Large intestine (tissue), 3 donors: ENCODE data around the gene COL23A1. TPM values are rescaled to one million over a fixed set of nuclear protein-coding genes. Genes with fewer than 3 reads are reported as not detected.
A peak's percentile ranks its signal among the peaks of the same experiment; 100 is the strongest.
"Not testable (repeated sequence)": the region's sequence is repeated elsewhere in the genome, so short reads cannot be mapped to it uniquely, and the experiment has no call there.

Experiments used
- DNase-seq, 2 donors: peaks; one replicate each; pipeline versions ENCODE4 v3.0.0 to v3.0.0-alpha.2; 2013
- H3K27ac ChIP-seq: one replicate; pipeline ENCODE4 v1.5.1; 2013; ENCODE audit warnings: low read length
- H3K27me3 ChIP-seq: 2 replicates; pipeline ENCODE4 v1.6.1; 2013; ENCODE audit warnings: low read length; ENCODE audit not compliant: control insufficient read depth, insufficient read depth
- H3K36me3 ChIP-seq: 2 replicates; pipeline ENCODE4 v1.6.1; 2013; ENCODE audit warnings: low read length; ENCODE audit not compliant: control insufficient read depth, insufficient read depth
- H3K4me1 ChIP-seq: one replicate; pipeline ENCODE4 v1.6.1; 2013; ENCODE audit warnings: low read length; ENCODE audit not compliant: control insufficient read depth, insufficient read depth
- H3K4me3 ChIP-seq: one replicate; pipeline ENCODE4 v1.5.1; 2013; ENCODE audit warnings: low read length
- H3K9me3 ChIP-seq: one replicate; pipeline ENCODE4 v1.6.1; 2013; ENCODE audit warnings: mild to moderate bottlenecking, low read depth, low read length, moderate library complexity; ENCODE audit not compliant: control insufficient read depth
- WGBS: methylation state at CpG from one replicate; pipeline ENCODE4 v1.1.5; 2013; ENCODE audit warnings: low lambda C conversion rate; ENCODE audit not compliant: insufficient coverage; 5-methylcytosine and 5-hydroxymethylcytosine counted together
- polyA plus RNA-seq: library from polyadenylated mRNA; unstranded; fragments of 120-200 nt; gene quantifications from one replicate; pipeline ENCODE4 v1.2.1, GENCODE V29; 2013

The COL23A1 gene
- polyA plus RNA-seq, 1 donor: 8.9 TPM

GRCh38 chr5:178229861-178230260 lies 360.3 kb downstream of the COL23A1 start:
- peaks cover 47% of the 10 kb centered on the region for H3K36me3 ChIP-seq
- H3K4me1 ChIP-seq: peaks cover 57% of the 10 kb centered on the region
- no peaks in the 10 kb centered on the region for H3K27me3 ChIP-seq
- peak overlapping the region; percentile 90 for H3K27ac ChIP-seq
- DNase-seq: no peak
- no CpG with 5 or more reads among the region's 10 CpGs for WGBS
- no peaks in the 10 kb centered on the region for H3K9me3 ChIP-seq
- H3K4me3 ChIP-seq: no peak overlapping the region

- H3K36me3 ChIP-seq: peaks cover 55% of the 10 kb centered on the region
- not testable (repeated sequence) for H3K27me3 ChIP-seq, DNase-seq, H3K4me3 ChIP-seq, H3K27ac ChIP-seq, H3K9me3 ChIP-seq
- H3K4me1 ChIP-seq: peaks cover 56% of the 10 kb centered on the region
- no CpG with 5 or more reads among the region's 13 CpGs for WGBS
Observed at GRCh38 chr5:178229111-178229510, 361.1 kb downstream of the COL23A1 start.

DNA sequence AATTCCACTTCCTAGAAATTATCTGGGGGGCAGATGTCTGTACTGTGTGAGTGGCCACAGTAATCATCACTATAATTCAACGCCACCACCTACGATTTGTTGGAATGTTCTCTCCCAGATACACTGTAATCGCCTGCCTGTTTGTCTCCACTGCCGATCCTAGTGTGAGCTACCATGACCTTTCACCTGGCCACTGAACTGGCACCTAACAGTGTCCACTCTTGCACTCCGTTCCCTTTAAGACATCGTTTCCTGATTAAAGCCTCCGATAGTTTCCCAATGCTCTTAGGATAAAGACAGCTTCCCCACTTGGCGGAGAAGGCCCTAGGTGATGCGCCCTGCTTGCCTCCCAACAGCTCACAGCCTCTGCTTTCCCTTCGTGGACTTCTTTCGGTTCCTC lies 361.6 kb downstream of the COL23A1 start:
- Histone ChIP-seq H3K4me3 (no peak overlapping the region), H3K36me3 (peaks cover 60% of the 10 kb centered on the region), H3K27me3 (no peaks in the 10 kb centered on the region), H3K9me3 (no peaks in the 10 kb centered on the region), H3K27ac (peak overlapping the region; percentile 91), H3K4me1 (peaks cover 61% of the 10 kb centered on the region)
- no peak for DNase-seq
- WGBS: no CpG with 5 or more reads among the region's 11 CpGs

- Histone ChIP-seq H3K4me3 (no peak overlapping the region), H3K27ac (peak overlapping the region; percentile 91), H3K9me3 (no peaks in the 10 kb centered on the region), H3K27me3 (no peaks in the 10 kb centered on the region), H3K4me1 (peaks cover 63% of the 10 kb centered on the region), H3K36me3 (peaks cover 63% of the 10 kb centered on the region)
- peak in 1 of 2 donors; percentile 30 for DNase-seq
- 100% methylated on average over 1 of the region's 3 CpGs for WGBS
Observed at GRCh38 chr5:178227929-178228328, 362.3 kb downstream of the COL23A1 start.

DNA sequence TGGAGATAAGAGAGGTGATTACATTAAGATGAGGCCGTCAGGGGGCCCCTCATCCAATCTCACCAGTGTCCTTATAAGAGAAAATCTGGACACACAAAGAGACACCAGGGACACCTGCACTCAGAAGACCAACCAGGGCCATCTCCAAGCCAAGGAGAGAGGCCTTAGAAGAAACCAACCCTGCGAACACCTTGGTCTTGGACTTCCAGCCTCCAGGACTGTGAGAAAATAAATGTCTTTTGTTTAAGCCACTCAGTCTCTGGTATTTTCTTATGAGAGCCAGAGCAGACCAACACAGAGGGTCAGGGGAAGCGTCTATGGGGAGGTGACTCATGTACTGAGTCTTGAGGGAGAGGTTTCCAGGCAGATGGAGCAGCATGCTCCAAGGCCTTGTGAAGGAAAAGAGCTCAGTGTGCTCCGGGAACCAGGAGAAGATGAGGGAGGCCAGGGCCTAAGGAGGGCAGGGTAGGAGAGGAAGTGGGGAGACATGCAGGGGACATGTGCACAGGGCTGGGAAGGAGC lies 363.0 kb downstream of the COL23A1 start:
- Histone ChIP-seq H3K4me1 (peaks cover 67% of the 10 kb centered on the region), H3K27ac (peak overlapping the region; percentile 91), H3K4me3 (no peak overlapping the region), H3K27me3 (no peaks in the 10 kb centered on the region), H3K36me3 (peaks cover 66% of the 10 kb centered on the region), H3K9me3 (no peaks in the 10 kb centered on the region)
- peak in 1 of 2 donors; percentile 33 for DNase-seq
- WGBS: no CpG with 5 or more reads among the region's 4 CpGs

DNA sequence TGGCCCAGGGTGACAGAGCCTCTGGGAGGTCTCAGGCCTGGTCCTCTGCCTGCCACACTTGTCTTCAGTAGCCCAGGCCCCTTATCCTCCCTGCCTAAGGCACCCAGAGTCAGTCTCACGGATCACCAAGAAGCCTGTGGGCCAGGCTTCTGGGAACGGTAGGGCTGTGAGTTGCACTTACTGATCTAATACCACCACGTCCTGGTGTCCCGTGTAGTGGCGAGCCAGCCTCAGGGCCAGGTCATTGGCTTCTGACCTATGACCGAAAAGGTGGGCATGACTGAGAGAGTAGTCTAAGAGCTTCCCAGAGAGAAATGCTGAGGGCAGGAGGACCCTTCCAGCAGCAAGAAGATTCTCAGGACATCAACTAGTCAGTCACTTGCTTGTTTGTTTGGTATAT lies 365.0 kb downstream of the COL23A1 start:
- H3K4me3 ChIP-seq: no peak overlapping the region
- peaks cover 69% of the 10 kb centered on the region for H3K36me3 ChIP-seq
- no peaks in the 10 kb centered on the region for H3K27me3 ChIP-seq
- WGBS: no CpG with 5 or more reads among the region's 6 CpGs
- peak in 1 of 2 donors; percentile 9 for DNase-seq
- H3K9me3 ChIP-seq: no peaks in the 10 kb centered on the region
- H3K27ac ChIP-seq: peak overlapping the region; percentile 91
- H3K4me1 ChIP-seq: peaks cover 60% of the 10 kb centered on the region

- Histone ChIP-seq H3K4me1 (peaks cover 56% of the 10 kb centered on the region), H3K4me3 (no peak overlapping the region), H3K36me3 (peaks cover 65% of the 10 kb centered on the region), H3K9me3 (no peaks in the 10 kb centered on the region), H3K27me3 (no peaks in the 10 kb centered on the region), H3K27ac (peak overlapping the region; percentile 90)
- no CpG with 5 or more reads among the region's 17 CpGs for WGBS
- DNase-seq: no peak
Observed at GRCh38 chr5:178224403-178224802, 365.8 kb downstream of the COL23A1 start.

DNA sequence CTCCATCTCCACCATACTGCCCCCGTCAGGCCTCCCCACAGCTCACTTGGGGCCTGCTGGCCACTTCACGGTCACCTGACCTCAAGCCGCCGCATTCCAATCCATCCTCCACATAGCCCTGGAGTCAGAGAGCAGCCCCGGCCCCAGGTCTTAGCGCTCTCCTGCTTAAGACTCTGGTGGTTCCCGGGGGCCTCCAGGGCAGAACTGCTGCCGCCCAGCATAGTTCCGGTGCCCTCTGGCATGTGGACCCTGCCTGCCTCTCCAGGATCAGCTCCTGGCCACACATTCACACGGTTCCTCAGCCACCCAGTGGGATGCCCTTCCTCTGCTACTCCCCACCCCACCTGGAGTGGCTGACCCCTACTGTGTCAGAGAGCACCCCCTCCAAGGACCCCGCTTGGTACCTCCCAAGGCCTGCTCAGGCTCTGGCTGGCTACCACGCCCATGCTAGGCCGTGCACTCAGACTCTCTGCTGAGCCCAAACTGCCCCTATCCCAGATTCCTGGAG lies 366.3 kb downstream of the COL23A1 start:
- no CpG with 5 or more reads among the region's 13 CpGs for WGBS
- H3K27ac ChIP-seq: peak overlapping the region; percentile 90
- H3K4me1 ChIP-seq: peaks cover 56% of the 10 kb centered on the region
- H3K4me3 ChIP-seq: no peak overlapping the region
- DNase-seq: peak; percentile 40 to 52
- no peaks in the 10 kb centered on the region for H3K27me3 ChIP-seq
- peaks cover 61% of the 10 kb centered on the region for H3K36me3 ChIP-seq
- H3K9me3 ChIP-seq: no peaks in the 10 kb centered on the region

DNA sequence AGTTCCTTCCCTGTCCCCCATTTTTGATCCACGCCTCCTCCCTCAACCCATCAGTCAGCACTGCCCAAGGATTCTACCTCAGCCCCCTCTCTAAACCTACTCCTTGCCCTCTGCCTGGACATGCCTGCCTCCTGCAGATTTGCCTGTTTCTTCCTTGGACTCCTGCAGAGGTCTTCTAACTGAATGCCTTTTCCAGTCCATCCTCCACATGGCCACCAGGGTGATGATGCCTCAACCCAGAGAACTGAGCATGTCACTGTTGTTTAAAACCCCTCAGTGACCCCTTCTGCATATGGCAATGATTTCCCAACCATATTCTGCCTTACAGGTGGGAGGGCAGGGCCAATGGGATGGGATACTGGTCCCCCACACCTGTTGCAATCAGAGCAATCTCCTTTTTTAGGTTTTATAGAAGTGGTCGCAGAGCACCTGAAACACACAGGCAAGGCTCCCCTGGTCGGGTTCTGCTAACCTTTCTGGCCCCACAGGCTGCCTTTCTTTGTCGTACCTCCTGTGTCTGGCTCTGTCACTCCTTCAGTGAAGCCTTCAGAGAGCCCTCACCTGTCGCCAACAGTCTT lies 366.9 kb downstream of the COL23A1 start:
- Histone ChIP-seq H3K9me3 (no peaks in the 10 kb centered on the region), H3K4me1 (peaks cover 56% of the 10 kb centered on the region), H3K4me3 (no peak overlapping the region), H3K27ac (peak overlapping the region; percentile 90), H3K36me3 (peaks cover 61% of the 10 kb centered on the region), H3K27me3 (no peaks in the 10 kb centered on the region)
- no CpG with 5 or more reads among the region's 5 CpGs for WGBS
- DNase-seq: no peak

DNA sequence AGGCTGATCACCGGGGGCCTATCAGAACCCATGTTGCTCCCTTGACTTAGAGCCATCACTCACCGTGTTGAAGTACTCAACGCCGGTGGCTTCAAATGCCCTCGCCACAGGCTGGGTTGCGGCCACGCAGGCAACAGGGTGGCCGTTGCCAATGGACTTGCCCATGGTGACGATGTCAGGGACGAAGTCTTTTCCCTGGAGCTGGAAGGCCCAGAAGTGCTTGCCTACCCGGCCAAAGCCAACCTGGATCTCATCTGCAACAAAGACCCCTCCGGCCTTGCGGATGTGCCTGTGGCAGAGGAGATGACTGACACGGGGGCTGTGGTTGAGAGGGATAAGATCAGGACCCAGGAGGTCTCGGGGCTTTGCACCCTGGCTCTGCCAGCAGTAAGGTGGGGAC lies 367.9 kb downstream of the COL23A1 start:
- Histone ChIP-seq H3K27ac (peak overlapping the region; percentile 90), H3K4me1 (peaks cover 50% of the 10 kb centered on the region), H3K9me3 (no peaks in the 10 kb centered on the region), H3K4me3 (no peak overlapping the region), H3K27me3 (no peaks in the 10 kb centered on the region), H3K36me3 (peaks cover 54% of the 10 kb centered on the region)
- no CpG with 5 or more reads among the region's 15 CpGs for WGBS
- DNase-seq: no peak

- no peaks in the 10 kb centered on the region for H3K27me3 ChIP-seq
- H3K36me3 ChIP-seq: peaks cover 54% of the 10 kb centered on the region
- peaks cover 46% of the 10 kb centered on the region for H3K4me1 ChIP-seq
Observed at GRCh38 chr5:178221853-178222252, 368.3 kb downstream of the COL23A1 start.

More at GRCh38 chr5:178221853-178222252, 368.3 kb downstream of the COL23A1 start:
- WGBS: no CpG with 5 or more reads among the region's 5 CpGs
- DNase-seq: peak; percentile 88 to 91
- no peaks in the 10 kb centered on the region for H3K9me3 ChIP-seq
- no peak overlapping the region for H3K4me3 ChIP-seq
- H3K27ac ChIP-seq: peak overlapping the region; percentile 90
